GM21447 (cell line): ENCODE data around the gene ESPN.

Source experiments
- ATAC-seq: cut with Tn5 transposase; IDR thresholded peaks from one replicate; pipeline ENCODE4 v1.9.1; 2021; ENCODE audit not compliant: unreplicated experiment

ESPN gene

DNA sequence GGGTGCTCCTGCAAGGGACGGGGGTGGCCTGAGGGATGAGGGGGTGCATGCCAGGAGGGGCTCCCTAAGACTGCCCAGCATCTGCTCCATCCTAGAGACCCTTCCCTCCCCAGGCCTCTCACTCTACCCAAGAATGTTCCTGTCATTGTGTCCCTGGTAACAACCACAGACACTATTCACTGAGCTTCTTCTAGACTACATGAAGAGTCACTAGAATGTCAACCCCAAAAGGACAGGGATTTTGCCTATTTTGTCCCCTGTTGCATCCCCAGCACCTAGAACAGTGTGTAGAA lies 38.5 kb downstream of the ESPN start:
- ATAC-seq, result no peak

DNA sequence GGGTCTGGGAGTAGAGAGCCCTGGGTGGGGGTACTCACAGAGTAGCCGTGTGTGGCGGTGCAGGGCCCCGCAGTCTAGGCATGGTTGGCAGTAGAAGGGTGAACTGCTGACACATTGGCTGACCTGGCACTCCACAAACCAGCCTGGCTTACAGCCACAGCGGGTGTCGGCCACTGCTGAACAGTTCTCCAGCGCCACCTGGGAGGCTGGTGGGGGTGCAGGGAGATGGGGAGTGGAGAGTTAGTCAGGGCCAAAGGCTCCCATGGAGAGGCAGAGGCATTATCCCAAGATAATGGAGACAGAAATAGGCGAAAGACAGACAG lies 39.9 kb downstream of the ESPN start:
- no peak for ATAC-seq

DNA sequence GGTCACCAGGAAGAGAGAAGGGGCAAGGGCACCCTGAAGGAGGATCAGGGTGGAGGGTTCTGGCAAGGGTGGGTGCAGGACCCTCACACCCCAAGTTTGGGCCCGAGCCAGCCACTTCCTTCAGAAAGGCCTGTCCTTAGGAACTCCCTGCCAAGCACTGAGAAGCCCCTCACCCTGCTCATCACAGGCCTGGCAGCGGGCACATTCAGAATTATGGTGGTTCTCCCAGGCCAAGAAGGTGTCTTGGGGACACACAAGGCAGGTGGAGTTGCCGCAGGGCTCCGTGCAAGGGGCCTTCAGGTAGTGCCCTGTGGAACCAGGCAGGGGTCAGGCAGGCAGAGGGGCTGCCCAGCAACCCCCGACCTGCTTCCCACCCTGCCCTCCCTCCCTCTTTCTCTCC lies 40.3 kb downstream of the ESPN start:
- no peak for ATAC-seq

DNA sequence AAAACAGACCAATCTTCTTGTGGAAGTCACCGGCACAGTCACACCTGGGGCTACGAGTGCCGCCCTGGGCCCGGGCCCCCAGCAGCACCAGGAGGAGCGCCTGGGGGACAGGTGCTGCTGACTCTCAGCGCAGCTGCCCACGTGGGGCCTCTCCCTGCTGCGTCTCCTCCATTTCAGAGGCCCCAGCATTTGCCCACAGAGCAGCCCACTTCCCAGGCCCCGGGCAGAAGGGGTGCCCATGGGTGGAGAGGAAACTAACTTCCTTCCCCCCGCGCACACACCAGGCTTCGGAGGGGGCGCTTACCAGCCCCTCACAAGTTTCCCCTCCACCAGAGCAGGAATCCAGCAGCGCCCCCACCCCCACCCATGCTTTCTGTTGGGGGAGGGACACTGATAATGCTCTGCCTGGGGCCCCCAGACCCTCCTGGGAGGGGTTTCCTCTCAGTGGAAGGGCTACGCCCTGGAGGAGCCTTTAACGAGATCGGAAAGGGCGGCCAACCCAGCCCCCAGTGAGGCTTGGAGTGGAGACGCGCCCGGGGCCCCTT lies 41.0 kb downstream of the ESPN start:
- no peak for ATAC-seq

DNA sequence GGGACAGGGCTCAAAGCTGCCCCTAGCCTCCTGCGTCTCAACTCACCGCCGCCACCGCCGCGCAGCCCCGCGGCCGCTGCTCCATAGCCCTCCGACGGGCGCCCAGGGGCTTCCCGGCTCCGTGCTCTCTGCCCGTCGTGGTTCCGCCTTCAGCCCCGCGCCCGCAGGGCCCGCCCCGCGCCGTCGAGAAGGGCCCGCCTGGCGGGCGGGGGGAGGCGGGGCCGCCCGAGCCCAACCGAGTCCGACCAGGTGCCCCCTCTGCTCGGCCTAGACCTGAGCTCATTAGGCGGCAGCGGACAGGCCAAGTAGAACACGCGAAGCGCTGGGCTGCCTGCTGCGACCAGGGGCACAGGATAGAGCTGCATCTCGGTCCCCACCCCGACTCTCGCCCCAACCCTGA lies 41.4 kb downstream of the ESPN start, which contains the start of gene TNFRSF25:
TSS of gene TNFRSF25 (minus strand) at position 151 of the 400 bp plus-strand sequence. CDS start at position 85, 66 bp downstream.
- no peak for ATAC-seq

DNA sequence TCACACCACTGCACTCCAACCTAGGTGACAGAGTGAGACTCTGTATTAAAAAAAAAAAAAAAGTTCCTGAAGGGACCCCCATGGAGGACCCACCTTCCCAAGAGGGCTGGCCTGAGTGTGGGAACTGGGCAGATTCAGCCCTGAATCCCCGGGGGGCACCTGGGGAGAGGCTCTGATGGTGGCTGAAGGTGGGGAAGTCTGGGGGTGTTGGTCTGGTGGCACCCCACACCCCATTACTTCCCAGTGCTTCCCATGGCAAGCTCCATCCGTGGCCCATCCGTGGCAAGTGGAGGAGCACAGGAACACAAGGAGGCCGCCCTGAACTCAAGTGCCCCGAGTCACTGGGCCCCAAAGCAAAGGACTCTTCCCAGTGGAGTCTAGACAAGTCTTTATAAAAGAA lies 42.2 kb downstream of the ESPN start:
- ATAC-seq, result no peak

DNA sequence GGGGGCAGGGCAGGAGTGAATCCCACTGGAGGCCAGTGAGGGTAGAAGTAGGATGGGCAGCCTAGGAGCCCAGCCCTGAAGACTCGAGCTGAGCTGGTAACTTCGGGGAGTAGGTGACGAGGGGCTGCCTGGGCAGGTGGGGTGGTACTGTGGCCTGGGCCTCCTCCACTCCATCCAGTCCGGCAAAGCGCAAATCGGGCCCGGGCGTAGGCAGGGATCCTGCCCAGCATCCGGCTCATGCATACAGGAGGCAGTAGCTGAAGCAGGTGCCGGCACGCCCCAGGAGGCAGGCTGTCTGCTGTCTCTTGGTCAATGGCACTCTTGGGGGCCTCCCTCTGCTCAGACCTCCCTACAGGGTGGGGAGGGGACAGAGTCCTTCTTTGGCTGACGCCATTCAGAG lies 42.6 kb downstream of the ESPN start:
- no peak for ATAC-seq

DNA sequence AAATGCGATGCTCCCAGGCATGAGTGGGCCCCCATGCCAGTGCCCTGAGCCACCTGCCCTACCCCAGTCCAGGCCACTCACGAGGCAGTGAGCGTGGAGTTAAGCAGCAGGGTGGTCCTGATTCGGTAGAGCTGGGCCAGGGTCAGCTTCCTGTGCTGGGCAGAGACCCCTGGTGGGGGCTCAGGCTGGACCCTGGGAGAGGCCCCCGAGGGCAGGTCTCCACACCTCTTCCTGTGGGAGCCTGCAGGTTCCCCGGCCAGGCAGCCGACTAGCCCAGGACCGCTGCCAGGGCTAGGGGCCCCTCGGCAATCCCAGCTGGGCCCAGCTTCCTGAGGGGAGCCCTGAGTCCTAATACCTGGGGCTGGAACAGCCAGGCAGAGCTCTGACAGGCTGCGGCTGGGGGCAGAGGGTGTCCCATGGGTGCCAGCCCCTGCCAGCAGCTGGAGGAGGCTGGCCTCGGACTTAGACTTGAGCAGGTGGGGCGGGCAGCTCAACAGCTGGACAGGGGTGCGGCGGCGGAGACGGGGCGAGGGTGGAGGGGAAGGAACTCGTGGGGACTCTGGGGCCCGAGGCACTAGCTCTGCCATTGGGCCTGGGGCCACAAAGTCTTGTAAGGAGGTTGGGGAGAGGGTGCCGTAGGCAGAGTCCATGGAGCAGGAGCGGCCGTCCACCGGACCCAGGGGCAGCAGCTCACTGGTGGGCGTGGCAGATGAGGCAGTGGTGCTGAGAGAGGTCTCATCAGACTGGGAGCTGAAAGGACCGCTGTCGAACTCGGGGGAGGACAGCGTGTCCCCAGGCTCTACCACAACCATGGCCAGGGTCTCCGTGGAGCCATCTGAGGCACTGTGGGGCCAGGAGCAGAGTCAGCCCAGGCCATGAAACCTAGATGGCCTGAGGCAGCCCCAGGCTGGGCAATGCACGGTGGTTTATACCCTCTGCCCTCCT lies 43.4 kb downstream of the ESPN start:
- no peak for ATAC-seq

DNA sequence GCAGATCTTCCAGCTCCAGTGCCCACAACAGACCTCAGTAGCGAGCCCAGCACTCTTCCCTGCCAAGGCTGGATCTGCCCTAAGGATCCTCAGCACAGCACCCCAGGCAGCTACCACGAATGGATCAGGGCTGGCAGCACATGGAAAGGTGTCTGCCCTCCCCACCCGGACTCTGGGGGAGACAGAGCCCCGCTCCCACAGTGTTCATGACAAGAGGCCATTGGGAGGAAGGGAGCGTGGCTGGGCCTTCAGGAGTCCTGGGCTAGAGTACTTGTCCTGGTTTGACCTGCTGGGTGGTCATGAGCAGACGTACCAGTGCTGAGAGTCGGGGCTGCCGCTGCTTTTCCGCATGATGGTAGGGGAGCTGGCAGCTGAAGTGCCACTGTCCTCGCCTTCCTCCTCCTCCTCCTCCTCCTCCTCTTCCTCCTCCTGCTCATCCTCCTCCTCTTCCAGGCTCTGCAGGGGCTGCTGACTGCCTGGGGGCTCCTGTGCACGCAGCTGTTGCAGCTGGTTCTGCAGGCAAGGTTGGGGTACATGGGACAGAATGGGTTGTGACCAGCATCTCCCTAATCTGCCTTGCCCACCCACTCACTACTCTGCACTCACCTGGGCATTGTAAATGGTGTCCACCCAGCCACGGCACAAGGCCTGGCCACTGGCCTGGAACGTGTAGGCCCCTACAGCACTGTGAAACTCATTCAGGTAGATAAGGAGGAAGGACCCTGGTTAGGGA lies 44.3 kb downstream of the ESPN start:
- ATAC-seq, result no peak

DNA sequence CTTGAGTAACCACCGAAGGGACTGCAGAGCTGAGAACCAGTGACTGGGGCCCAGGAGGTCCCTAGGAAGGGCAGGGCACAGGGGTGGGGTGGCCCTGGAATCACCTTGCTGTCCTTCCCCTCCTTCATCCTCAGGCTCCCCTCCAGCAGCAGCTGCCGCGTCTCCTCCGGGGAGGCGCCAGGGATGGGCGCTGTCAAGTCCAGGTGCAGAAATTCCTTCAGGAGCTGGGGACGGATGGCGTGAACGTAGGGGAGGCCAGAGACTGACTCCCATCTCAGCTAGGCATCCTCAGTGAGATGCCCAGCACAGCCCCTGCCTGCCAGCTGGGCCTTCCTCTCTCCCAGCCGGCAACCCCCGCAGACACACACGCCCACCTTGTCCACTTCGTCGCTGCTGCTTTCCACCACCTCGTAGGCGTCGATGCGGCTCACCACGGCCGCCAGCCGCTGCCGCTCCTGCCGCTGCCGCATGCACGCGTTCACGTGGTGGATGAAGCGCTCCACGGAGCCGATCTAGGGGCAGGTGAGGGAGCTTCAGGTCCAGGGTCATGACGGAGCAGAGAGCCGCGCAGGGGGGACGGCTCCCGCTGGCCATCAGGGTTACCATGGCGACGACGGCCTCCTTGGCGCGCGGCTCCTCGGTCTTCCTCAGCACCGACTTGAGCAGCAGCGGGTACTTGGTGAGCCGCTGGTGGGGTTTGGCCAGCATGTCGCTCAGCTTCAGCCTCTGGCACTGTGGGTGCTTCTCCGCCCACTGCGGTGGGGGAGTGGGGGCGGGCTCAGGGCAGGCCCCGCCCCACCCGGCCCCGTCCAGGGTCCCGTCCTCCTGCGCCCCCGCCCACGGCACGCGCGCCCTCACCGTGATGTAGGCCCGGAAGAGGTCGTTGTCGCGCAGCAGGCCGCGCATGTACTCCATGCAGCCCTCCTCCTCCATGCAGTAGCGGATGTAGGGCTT lies 45.8 kb downstream of the ESPN start:
- ATAC-seq, result no peak

DNA sequence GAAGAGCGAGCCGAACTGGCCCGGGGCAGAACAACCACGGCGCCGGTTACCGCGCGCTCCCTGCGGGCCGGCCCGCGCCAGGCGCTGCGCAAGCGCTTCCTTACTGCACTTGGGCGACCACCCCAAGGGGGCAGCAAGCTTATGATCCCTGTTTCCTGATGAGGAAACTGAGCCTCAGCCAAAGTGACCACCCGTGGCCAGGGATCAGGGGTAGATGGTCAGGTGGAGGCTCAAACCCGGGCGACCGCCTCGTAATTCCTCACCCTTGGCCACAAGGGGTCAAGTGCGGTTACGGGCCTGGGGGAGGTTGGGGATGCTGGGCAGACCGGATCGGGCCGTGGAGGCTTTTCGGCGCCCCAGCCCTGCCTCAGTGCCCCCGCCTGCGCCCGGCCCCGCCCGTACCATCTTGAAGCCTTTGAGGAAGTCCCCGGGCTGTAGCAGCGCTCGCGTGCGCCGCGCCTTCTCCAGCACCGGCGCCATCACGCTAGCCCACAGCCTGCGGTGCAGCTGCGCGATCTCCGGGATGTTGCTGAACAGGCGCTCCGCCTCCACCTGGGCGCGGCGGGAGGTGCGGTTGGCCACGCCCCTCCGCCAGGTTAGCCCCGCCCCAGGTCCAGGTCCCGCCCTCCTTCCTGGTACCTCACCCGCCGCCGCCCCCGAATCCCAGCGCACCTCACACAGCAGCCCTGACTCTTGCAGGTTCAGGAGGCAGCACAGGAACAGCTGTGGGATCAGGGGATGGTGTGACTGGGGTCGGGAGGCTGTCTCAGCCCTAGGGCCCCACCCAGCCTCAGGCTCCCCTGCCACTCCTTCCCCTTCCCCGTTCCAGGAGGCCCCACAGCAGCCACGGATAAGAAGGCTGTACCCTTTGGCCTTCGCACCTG lies 46.8 kb downstream of the ESPN start:
- ATAC-seq, result no peak

DNA sequence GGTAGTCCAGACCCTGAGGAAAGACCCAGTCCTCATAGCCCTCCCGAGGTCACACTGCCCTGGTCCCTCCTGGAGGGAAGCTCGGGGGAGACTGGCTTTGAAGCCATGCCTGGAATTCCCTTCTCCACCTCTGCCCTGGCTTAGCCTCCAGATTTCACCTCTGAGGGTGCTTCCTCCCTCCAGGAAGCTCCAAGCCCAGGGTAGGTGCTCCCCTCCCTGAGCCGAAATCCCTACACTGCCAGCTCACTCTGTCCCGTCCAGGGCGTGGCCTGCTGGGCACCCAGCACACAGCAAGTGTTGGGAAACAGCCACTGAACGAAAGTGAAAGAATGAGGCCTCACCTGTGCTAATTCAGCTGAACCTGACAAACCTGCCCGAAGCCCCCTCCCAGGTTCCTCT lies 47.4 kb downstream of the ESPN start:
- no peak for ATAC-seq

DNA sequence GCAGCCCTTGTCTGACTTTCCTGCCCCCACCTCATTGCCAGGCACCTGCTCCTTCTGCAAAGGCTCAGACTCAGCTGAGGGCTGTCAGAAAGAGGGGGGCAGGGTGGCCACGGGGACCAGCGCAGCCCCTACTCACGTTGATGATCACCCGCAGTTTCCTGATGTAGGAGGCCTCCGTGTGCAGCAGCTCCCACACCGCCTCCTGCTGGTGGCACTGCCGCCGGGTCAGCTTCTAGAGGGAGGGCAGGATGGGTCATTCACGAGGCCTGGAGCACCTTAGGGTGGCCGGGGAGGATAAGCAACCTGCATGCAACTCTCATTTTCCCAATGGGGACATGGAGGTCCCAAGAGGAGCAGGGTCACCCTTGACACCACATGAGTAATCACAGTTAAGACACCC lies 47.8 kb downstream of the ESPN start:
- no peak for ATAC-seq

DNA sequence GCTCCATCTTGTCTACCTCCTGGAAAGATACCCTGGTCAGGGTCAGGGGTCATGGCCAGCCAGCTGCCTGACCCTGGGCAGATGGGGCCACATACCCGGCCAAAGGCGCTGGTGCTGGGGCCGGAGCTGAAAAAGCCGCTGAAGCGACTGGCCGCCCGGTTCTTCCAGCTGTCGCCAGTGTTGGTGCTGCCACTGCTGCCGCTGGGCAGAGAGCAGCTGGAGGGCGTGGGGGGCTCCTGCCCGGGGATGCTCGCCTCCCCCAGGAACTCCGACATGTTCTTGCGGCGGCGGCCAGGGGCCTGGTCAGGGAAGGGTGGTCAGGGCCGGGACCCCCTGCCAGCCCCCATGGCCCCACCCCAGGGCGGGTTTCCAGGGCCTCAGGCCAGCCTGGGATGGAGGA lies 48.6 kb downstream of the ESPN start:
- no peak for ATAC-seq

DNA sequence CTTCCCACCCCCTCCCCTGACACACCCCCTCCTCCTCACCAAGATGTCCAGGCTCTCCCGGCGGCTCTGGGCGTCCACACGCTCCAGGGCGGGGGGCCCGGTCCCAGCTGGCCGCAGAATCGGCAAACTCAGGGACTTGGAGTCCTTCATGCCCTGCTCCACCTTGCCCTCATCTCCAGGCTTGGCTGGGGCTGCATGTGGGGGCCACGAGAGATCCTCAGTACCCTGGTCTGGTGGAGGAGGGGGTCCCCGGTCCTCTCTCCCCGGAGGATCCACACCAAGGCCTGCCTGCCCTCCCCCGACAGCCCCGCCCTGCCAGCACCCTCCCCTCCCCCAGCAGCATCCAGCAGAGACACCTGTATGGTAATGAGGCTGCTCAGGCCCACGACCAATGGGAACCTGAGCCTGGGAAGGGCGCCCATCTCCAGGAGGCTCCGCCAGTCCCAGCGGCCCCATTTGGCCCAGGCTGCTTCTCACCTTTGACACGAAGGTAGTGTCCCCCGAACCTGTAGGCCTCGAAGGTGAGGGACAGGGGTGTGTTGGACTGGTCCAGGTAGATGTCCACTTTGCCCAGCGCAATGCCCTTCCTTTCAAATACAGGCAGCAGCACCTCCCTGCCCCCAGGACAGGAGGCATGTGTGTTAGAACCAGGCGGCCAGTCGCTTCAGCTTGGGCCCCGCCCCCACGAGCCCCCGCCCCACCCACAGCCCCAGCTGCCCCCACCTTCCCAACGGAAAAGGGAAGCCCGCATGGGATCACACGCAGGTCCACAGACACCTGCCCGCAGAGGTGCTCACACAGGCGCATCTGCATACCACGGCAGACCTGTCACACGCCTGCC lies 49.6 kb downstream of the ESPN start:
- no peak for ATAC-seq

DNA sequence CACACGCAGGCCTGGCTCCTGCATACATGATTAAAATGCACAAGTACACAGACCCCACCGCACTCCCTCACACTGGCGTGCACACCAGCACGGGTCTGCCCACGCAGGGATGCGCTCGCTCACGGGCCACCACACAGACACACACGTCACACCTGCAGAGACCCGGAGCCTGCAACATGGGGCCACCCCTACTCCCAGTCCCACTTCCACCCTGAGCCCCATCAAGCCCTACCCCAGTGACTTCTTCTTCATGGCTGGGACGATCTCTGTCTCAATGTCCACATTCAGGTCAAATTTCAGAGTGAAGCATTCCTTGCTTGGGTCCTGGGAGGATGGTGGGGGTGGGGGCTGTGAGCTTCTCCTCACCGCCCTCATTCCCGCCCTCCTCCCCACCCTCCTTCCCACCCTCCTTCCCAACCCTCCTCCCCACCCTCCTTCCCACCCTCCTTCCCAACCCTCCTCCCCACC lies 50.3 kb downstream of the ESPN start:
- no peak for ATAC-seq

DNA sequence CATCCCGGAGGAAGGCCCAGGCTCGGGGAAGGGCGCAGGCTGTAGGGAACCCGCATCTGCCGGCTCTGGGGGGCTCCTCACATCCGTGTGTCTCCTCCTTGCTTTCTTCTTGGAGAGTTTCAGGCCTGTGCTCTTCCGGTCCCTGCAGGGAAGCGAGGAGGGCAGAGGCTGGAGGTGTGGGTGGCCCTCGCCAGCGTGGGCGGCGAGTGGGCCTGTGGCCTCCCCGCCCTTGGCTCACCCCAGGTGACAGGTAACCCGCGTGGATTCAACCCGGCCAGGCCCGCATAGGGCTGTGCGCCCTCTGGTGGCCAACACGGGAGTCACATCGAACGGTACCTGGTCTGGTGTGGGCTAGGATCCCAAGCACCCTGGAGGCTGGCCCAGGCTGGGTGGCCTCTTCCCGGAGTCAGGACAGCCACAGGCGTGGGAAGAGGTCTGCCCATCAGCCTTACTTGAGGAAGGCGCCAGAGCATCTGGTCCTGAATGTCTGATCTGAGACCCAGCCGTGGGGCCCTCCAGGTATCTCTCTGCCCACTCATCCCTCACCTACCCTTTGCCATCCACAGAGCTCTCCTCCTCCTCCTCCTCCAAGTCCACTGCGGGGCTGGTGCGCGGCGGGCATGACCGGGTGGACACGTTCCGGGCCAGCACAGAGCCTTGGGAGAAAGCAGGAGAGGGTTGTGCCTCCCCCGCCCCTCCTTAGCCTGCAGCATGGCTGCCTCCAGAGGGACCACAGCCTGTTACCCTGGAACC lies 51.0 kb downstream of the ESPN start:
- no peak for ATAC-seq

DNA sequence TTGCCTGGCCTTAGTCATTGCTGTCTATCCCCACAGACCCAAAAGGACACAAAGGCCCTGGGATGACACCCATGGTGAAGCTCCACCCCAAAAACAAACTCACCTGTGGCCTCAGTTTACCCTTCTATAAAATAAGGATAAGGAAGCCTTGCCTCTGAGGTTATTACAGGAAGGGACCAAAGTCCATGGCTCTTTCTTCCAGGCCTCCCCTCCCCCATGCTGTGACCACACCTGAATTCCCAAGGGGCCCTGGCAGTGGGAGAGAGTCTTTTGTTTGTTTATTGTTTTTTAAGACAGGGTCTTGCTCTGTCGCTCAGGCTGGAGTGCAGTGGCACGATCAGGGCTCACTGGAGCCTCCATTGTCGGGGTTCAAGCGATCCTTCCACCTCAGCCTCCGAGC lies 51.9 kb downstream of the ESPN start:
- no peak for ATAC-seq
